GM21526 (cell line): ENCODE results near the gene WNT2B.

Experiments
- ATAC-seq: cut with Tn5 transposase; IDR thresholded peaks from one replicate; pipeline ENCODE4 v1.9.1; 2021; ENCODE audit warnings: moderate library complexity; ENCODE audit not compliant: unreplicated experiment, low FRiP score

The WNT2B gene

GRCh38 chr1:112504661-112505399 lies 3.9 kb upstream of the WNT2B start:
- ATAC-seq: no peak

DNA sequence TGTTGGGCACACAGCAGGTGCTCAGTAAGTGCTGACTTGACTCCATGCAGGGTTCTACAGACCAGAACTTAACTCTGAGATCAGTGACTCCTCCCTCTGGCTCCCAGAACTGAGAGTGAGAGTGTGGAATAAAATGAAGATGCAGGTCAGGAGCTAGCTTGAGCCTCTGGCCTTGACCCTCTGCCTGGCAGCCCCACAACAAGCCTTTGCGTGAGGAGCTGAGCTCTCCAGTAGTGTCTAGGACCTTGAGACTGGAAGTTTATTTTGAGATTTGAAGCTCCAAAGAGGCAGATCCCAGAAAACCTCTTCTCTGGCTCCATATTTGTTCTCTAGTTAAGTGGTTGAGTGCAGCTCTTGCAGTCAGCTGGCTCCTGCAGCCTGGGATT lies 3.4 kb upstream of the WNT2B start:
- ATAC-seq: no peak

- ATAC-seq: no peak
These were observed 2.9 kb upstream of the WNT2B start for GRCh38 chr1:112505878-112506277.

- no peak for ATAC-seq
These were observed 2.5 kb upstream of the WNT2B start for GRCh38 chr1:112506306-112506705.

GRCh38 chr1:112506731-112507130 lies 2.0 kb upstream of the WNT2B start:
- no peak for ATAC-seq

GRCh38 chr1:112507336-112507735 lies 1.4 kb upstream of the WNT2B start:
- ATAC-seq: no peak

- ATAC-seq: no peak
These were observed 866 bp upstream of the WNT2B start for GRCh38 chr1:112507921-112508277.

DNA sequence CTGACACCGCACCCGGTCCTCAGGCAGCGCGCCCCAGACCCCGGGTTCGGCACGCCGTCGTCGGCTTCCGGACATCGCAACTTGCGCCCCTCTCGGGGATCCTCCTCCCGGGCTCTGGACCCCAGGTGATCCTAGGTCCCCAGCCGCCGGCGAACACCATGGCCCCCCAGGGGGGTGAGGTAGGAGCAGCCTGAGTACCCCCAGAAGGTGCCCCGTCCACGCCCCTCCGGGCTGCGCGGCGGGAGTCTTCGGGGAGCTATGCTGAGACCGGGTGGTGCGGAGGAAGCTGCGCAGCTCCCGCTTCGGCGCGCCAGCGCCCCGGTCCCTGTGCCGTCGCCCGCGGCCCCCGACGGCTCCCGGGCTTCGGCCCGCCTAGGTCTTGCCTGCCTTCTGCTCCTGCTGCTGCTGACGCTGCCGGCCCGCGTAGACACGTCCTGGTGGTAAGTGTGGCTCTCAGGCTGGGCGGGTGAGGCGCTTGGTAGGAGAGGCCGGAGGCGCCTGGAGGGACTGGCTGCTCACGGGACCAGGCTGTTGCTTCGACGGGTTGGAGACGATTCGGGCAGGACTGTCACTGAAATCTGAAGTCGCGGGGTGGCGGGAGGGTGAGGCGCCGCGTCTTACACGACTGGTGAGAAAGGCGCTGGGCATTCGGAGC lies 367 bp downstream of the WNT2B start:
- no peak for ATAC-seq

- ATAC-seq: no peak
These were observed 954 bp downstream of the WNT2B start for GRCh38 chr1:112509660-112510178.

GRCh38 chr1:112510340-112510739 lies 1.6 kb downstream of the WNT2B start:
- no peak for ATAC-seq

- ATAC-seq: no peak
These were observed 3.1 kb downstream of the WNT2B start for GRCh38 chr1:112511897-112512296.

DNA sequence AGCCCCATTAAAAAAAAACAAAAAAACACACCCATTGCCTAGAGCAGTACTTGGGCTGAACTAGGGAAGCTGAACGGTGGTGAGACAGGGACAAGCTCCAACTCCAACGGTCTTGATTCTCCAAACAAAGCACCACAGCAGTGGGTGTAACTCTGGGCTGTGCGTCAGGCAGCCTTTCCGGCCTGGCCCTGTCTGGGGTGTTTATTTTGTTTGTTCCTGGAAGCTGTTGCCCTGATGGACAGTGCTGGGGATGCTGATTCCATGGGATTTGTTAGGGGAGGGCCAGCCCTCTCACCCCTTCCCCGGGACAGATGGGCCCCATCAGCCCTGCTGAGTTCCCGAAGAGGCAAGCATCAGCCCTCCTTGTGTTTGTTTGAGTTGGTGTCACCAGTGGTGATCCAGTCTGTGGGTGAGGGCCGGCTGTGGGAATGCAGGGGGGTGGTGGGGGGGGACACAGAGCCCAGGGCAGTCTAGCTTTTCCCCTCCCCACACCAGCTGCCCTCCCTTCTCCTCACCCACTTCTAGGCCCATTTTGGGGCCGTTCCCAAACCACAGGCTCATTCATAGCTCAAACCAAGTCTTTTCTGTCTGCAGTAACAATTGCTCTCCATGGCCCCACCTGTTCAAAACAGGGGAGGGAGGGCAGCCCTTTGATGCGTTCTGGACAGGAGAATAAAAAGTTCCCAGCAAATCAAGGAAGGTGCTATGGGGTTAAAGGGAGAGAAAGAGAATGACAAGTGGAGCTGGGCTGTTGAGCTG lies 4.5 kb downstream of the WNT2B start:
- ATAC-seq: no peak

DNA sequence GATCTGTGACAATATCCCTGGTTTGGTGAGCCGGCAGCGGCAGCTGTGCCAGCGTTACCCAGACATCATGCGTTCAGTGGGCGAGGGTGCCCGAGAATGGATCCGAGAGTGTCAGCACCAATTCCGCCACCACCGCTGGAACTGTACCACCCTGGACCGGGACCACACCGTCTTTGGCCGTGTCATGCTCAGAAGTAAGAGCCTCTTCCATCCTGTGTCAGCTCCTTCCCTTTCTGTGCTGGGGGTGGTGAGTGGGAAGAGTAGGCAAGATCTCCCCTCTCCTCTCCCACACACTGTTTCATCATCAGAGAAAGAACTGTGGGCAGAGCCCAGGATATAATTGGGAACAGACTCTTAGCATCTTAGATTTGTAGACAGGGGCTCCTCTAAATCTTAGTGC lies 6.1 kb downstream of the WNT2B start:
- no peak for ATAC-seq

GRCh38 chr1:112515311-112516009 lies 6.7 kb downstream of the WNT2B start:
- ATAC-seq: no peak

- no peak for ATAC-seq
These were observed 7.4 kb downstream of the WNT2B start for GRCh38 chr1:112516141-112516540.

DNA sequence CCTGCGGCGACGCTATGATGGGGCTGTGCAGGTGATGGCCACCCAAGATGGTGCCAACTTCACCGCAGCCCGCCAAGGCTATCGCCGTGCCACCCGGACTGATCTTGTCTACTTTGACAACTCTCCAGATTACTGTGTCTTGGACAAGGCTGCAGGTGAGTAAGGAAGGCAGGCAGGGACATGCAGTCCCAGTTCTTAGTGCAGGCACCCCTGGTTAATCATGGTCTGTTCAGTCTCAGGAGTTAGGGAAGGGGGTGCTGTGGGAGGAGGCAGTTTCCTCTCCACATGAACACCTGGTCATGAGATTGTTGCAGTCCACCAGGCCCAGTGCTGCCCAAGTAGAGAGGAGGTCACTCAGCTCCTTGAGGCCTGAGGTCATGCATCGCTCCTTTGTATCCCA lies 8.5 kb downstream of the WNT2B start:
- ATAC-seq: no peak

GRCh38 chr1:112517646-112518045 lies 8.9 kb downstream of the WNT2B start:
- no peak for ATAC-seq

DNA sequence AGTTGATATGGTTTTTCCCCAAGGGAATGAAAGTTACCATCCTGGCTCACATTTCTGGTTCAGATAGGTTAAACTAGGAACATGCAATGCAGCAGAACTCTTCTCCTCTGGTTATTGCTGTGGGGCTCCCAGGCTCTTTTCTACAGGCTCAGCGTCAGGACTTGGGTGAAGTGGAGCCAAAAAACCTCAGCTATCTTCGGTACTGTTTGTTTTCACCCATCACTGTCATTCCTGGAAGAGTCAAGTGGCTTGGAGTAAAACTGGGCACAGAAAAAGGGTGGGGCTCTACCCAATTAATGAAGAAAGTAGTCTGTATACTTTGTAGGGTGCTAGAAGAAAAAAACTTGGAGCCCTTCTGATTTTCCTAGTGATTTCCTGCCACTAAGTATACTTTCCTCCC lies 9.4 kb downstream of the WNT2B start:
- no peak for ATAC-seq

DNA sequence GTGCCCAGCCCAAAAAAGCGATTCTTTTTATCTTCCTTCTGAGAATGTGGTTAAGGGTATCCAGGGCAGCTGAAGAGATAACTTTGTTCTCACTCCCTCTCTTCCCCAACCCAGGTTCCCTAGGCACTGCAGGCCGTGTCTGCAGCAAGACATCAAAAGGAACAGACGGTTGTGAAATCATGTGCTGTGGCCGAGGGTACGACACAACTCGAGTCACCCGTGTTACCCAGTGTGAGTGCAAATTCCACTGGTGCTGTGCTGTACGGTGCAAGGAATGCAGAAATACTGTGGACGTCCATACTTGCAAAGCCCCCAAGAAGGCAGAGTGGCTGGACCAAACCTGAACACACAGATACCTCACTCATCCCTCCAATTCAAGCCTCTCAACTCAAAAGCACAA lies 11.4 kb downstream of the WNT2B start:
- ATAC-seq: no peak

DNA sequence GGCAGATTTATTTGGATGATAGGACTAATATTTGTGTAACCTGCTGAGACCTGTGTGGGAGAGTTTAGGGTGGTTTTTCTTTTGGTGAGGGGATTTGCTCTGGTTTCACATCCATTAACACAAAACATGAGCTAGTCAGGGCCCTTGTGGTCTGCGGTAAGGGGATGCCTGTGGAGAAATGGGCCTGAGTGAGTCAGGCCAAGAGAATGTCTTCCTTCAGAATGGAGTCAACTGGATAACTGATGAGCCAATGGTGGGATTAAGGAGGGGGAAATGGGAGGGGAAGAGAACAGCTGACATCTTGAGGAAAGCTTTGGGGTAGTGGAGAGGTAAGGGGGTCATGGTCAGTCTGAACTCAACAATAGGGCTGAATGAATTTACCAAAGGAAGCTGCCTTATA lies 13.9 kb downstream of the WNT2B start:
- ATAC-seq: no peak

DNA sequence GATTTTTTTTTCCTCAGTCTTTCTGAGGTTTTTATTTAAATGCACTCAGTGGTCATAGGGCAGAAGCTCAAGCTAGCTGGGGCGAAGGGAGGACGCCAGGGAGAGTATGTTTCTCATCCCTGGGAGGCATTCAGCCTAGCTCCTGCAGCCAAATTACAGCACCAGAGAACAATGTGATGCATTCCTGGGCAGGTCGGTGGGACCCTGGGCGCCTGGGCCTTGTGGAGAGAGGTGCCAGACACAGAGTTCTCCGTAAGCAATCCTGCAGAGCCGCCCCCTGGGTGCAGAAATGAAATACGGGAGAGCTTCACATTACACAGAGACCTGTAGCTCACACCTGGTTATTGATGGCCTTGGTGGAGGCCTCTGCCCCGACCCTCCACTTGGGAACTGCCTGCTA lies 15.5 kb downstream of the WNT2B start:
- no peak for ATAC-seq
